GM15510 (cell line): ENCODE results near the gene GMDS.

Experiments used
- POLR2A ChIP-seq: IDR thresholded peaks from 3 replicates; pipeline ENCODE4 v1.6.1; 2011; ENCODE audit warnings: borderline replicate concordance; ENCODE audit not compliant: insufficient read length; ENCODE audit errors: extremely low read depth

Gene GMDS

DNA sequence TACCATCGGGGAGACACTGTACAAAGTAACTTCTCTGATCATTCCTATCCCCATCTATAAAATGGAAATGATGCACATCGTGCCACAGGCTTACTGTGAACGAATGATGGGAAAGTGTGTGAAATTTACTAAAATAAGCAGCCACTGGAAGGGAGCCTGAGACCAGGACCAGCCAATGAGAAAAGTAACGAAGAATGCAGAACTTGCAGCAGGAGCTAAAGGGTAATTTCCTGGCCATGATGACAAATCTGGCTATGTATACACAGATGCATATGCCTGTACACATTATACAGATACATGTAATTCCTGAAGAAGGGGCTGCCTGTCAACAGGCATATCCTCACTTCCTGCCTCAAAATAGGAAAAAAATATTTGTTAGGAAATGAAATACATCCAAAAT, 47.4 kb downstream of the GMDS start:
- no peak for TF ChIP-seq POLR2A

DNA sequence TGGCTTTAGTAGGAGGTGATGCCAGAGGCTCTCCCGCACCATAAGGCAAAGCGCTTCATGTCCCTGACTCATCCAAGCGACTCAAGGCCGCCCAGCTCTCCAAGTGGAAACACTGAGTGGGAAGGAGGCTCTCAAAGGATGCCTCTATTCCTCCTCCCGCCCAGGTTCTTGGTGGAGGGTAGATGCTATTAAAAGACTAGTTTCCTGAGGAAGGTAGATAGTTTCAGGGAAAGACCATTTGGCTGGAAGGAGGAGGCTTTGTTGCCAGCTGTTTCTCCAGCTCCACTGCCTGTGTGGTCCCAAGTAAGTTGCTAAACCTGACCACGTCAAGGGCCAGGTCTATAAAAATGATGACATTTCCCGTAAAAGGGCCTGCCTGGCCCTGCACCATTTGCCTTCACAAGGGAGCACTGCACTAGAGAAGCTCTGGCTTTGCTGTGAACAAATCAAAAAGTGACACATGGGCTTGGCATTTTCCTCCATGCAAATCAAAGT, 48.2 kb downstream of the GMDS start:
- no peak for TF ChIP-seq POLR2A

DNA sequence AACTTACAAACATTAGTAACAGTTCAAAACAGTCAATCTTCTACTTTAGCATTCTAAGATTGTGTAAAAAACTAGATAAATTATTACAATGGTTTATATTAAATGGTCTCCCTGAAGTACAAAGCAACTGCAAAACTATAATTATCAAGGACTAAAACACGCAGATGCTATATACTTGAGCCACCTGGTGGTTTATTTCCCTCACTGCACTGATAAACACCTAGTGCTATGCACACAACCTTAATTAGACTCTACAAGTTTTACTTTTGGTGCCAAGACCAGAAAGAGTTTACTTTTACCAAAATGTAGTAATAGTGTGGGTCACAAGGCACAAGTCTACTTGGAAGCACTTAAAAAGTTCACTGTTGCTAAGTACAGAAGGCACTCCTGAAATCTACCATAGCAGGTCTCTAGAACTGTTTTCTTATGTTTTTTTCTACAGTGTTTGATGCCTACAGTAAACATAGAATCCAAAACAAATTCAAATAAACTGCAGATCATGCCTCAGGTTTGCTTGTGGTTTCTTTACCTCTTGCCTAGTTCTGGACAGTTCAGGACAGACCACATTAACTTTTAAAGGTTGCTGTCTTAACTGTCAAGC, 49.2 kb downstream of the GMDS start:
- TF ChIP-seq POLR2A, result no peak

DNA sequence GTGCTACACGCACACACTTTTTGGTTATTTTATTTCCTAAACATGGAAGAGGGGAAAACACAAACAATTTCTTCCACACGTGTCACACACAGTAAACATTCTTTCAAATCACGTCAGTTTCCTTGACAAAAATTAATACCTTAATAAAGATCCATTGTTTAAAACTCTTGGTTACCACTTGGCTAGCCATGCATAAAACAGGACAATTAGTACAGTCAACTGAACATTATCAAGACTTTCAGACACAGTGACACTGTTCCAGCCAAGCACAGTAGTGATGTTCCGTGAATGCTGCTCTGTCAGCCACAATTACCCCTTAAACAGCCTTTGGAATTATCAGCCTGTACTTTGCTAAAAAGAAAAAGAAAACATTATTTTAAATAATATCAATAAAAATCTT, 50.8 kb downstream of the GMDS start:
- no peak for TF ChIP-seq POLR2A

DNA sequence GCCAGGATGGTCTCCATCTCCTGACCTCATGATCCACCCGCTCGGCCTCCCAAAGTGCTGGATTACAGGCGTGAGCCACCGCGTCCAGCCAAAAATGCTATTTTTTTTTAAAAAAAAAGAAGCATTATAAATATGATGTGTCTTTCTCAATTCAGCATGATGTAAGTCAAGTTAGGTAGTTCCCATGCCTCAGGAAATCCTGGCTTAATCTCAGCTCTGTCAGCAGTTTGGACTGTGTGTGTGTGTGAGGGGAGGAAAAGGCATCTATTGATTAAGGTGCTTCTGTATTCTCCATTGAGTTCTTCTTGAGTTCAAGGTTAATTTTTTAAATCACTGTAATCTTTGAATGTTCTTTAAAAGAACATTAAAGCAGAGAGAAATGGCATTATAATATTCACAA, 51.5 kb downstream of the GMDS start:
- no peak for TF ChIP-seq POLR2A

DNA sequence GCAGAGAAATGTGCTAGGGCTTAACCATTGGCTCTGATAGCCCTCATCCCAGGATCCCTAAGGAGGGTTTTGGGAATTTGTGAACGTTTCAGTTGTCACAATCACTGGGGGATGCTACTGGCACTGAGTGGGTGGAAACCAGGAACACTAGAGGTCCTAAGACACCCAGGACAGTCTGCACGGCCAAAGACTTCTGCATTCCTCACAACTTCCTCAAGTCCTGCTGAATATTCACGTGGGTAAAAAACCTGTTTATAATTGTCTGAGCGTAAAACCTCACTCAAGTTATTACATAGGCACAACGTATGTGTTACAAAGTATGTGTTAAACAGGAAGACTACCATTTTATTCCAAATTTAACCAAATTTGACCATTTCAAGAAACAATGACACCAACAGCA, 52.4 kb downstream of the GMDS start:
- no peak for TF ChIP-seq POLR2A

DNA sequence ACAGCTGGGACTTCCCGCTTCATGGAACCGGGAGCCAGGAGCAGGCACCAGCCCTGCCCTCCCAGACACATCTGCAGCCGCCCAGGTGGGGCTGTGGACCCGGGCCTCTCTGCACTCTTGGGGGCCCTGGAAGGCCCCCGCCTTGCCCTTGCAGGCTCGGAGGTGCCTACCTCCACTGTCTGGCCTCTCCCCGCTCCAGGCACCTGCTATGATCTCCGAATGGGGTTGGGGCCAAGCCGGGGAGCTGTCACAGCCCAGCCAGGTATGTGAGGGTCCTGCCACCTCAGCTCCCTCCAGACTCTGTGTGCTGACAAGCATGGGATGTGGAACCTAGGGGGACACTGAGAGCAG, 54.0 kb downstream of the GMDS start:
- no peak for TF ChIP-seq POLR2A

DNA sequence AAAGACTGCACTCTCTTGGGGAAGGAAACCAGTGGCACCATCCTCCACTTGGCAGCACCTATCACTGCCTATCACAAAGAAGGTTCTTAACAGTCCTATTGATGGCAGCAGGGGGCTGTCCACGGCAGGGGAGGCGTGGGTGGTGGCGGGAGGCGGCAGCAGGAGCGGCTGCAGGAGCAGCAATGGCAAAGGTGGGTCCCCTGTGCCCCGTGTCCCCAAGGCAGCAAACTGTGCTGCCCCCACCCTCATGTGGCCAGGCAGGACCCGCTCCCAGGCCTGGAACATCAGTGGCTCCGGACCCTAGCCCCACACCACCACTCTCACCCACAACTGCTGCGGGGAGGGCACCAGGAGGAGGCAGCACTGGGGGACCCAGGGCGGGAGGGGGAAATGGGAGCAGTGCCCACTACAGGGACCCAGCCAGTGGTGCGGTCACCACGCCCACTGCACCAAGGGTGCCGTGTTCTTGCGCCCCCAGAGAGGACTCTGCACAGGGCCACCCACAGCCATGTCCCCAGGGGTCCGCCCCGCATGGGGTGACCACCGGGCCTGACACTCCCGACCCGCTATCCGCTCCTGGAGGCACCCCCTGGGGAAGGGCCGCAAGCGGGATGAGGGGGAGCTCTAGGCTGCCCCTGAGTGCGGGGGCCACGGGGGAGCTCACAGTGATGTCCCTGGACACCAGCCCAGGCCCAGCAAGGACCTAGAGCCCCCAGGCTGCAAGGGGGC, 54.6 kb downstream of the GMDS start:
- no peak for TF ChIP-seq POLR2A

DNA sequence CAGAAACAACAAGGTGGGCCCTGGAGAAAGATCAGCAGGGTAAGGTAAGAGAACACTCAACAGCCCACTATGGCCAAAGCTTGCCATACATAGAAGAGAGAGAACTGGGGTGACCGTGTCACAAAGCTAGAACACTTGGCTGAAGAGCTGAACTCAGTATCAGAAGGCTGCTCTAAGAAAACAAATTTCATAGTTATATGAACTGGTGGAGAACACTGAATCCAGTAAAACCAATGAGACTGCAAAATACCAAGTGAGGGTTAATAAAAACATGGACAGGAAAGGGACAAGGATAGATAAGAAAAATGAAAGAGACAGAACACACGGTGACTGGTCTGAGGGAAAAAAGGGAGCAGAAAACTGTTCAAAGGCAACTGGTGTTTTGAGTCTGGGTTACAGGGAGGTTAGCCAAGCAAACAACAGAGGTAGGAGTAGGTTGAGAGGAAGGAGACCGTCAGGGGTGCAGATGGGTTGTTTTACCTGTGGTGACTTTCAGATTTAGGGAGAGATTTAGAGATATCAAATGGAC, 56.5 kb downstream of the GMDS start:
- no peak for TF ChIP-seq POLR2A

DNA sequence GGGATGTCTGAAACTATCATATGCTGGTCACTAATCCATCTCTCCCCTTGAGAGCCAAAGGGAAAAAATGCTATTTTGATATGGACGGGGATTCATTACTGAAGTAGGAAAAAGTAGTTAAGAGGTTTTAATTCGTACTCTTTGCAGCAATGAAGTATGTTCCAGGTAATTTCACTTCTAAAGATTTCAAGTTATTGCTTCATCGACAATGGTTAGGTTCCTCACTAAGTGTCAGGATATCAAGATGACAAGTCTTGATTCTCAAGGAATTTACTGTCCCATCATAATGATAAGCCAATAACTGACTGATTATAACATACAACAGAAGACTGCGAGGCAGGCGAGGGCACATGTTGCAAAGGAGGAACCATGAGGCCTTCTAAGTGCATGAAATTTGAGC, 57.0 kb downstream of the GMDS start:
- TF ChIP-seq POLR2A, result no peak

DNA sequence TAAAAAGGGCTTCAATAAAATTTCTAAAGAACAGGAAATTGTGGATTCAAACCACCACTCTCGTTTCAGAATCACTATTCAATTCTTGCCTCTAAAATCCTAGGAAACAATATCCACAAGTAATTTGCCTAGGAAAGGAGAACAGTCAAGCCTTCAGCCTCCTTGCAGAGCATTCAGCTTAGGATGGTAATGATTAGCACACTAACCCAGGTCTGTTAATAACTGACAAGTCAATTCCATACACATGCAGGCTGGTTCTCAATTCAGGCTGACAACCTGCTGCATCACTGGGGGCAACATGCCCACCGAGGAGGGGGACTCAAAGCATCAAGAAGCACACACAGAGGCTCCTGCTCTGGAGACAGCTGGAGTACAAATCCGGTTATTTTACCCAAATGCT, 57.6 kb downstream of the GMDS start:
- TF ChIP-seq POLR2A, result no peak

DNA sequence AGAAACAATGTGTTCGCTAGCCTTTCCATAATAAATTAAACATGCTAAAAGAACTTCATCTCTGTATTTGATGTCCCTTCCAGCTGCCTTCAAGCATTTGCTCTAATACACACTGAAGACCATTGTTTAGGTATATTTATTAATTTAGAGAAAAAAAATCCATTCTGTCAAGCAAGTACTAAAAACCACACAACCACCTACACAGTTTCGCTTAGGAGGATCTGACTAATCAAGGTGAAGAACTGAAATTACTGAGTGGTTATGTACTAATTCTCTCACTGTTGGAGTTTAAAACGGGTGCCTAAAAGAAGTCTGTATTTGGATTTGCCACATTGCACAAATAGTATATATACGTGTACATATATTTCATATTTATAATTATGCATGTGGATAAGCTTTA, 58.9 kb downstream of the GMDS start:
- no peak for TF ChIP-seq POLR2A

DNA sequence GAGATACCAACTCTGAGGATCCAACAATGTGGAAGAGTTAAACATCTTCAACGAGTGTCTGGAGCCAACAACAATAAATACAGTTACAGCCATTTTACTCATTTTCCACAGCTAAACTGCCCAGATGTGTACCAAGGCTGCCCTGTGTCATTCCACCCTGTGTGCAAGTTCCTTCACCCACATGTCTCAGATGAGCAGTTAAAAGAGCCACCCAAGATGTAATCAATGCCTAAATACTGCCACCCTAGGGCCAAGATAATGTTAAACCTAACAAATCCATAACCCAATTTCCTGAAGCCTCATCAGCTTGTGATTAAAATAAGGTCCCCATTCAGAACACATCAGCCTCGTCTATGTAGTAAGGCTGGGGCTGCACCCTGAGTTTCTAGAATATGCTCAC, 59.9 kb downstream of the GMDS start:
- no peak for TF ChIP-seq POLR2A

DNA sequence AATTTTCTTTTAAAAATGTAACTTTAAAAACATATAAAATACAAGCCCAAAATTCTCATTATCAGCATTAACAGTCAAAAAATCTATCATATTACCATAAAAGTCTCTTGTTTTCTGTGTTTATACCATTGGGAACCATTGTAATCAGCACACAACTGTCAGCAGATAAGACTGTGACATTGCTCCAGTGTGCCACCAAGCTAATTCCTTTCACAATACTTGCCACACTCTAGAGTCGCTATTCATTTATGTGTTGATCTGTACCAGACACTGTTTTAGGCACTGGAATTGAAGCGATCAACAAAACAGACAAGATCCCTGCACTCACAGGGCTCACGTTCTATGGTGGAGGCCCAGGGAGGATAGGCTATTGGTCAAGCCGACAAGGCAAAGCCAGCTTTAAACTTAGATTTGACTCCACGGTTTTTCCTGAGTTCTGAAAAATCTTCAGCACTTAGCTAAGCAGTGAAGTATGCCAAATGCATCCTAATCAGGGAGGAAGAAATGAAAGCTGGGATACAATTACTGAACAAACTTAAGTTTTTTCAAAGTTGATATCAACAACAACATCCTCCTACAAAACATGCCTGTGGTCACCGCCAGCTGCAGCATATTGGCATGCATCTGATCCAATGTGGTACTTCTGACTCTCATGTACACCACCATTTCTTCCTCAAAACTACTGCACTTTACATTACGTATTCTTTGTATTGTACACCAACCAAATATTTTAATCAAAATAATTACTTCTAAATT, 60.5 kb downstream of the GMDS start:
- TF ChIP-seq POLR2A, result no peak

DNA sequence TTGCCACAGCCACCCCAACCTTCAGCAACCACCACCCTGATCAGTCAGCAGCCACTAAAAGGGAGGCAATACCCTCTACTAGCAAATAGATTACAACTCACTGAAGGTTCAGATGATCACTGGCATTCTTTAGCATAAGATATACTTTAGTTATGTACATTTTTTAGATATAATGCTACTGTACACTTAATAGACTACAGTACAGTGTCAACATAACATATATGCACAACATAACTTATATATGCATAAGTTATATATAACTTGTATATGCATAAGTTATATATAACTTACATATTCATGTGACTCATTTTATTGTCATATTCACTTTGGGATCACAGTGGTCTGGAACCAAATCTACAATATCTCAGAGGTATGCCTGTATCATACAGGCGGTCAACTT, 61.7 kb downstream of the GMDS start:
- TF ChIP-seq POLR2A, result no peak

DNA sequence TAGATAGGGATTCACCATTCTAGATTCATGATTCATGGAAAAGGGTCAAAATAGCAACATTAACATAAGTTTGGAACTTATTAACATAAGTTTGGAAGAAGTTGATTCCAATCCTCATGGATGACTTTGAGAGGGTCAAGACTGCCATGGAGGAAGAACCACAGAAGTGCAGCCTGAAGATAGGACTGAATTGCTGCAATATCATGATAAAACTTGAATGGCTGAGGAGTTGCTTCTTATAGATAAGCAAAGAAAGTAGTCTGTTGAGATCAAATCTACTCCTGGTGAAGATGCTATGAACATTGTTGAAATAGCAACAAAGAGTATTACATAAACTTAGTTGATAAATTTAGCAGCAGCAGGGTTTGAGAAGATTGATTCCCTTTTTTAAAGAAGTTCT, 62.2 kb downstream of the GMDS start:
- no peak for TF ChIP-seq POLR2A

DNA sequence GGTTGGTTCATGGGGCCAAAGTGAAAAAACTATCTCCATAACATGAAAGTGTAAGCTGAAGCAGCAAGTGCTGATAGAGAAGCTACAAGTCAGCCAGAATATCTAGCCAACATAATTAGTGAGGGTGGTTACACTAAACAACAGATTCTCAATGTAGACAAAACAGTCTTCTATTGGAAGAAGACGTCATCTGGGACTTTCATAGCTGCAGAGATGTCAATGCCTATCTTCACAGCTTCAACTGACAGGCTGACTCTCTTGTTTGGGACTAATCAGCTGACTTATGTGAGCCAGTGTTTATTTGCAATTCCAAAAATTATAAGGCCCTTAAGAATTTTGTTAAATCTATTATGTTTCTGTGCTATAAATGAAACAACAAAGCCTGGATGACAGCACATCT, 63.2 kb downstream of the GMDS start:
- no peak for TF ChIP-seq POLR2A

DNA sequence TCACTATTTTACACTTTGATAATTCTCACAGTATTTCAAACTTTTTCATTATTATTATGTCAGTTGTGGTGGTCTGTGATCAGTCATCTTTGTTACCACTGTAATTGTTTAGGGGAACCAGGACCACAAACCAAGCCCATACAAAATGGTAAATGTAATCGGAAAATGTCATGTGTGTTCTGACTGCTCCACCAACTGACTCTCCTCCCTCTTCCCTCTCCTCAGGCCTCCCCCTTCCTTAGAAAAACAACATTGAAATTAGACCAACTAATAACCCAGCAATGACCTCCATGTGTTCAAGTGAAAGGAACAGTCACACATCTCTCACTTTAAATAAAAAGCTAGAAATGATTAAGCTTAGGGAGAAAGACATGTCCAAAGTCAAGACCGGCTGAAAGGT, 63.8 kb downstream of the GMDS start:
- TF ChIP-seq POLR2A, result no peak
